Measurements from ENCODE around the gene SHFL.

GRCh38 chr19:10088949-10089554 lies 2.9 kb downstream of the SHFL start:
- TF ChIP-seq POLR2A (IDR thresholded peaks at IDR 0.05): no peak
- TF ChIP-seq, protein P1, sequence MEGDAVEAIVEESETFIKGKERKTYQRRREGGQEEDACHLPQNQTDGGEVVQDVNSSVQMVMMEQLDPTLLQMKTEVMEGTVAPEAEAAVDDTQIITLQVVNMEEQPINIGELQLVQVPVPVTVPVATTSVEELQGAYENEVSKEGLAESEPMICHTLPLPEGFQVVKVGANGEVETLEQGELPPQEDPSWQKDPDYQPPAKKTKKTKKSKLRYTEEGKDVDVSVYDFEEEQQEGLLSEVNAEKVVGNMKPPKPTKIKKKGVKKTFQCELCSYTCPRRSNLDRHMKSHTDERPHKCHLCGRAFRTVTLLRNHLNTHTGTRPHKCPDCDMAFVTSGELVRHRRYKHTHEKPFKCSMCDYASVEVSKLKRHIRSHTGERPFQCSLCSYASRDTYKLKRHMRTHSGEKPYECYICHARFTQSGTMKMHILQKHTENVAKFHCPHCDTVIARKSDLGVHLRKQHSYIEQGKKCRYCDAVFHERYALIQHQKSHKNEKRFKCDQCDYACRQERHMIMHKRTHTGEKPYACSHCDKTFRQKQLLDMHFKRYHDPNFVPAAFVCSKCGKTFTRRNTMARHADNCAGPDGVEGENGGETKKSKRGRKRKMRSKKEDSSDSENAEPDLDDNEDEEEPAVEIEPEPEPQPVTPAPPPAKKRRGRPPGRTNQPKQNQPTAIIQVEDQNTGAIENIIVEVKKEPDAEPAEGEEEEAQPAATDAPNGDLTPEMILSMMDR (IDR thresholded peaks at IDR 0.05): no peak
